Liver (tissue), 9 donors: ENCODE data around the gene NSMF. TPM values are rescaled to one million over a fixed set of nuclear protein-coding genes. Genes with fewer than 3 reads are reported as not detected.

Experiments
- DNase-seq: peaks from one replicate; pipeline ENCODE4 v3.0.0-alpha.2; 2017; ENCODE audit warnings: low spot score
- H3K27ac ChIP-seq, 2 donors: one replicate each; pipeline ENCODE4 v1.7.0; 2013; ENCODE audit warnings: inconsistent platforms in 2 of 2, low read length in 2 of 2, control low read depth in 1 of 2, low read depth in 1 of 2, mild to moderate bottlenecking in 1 of 2
- H3K27me3 ChIP-seq, 4 donors: one replicate each; pipeline versions ENCODE4 v1.6.1 to v1.7.0; 2013; ENCODE audit warnings: low read length in 3 of 4, inconsistent platforms in 1 of 4, mild to moderate bottlenecking in 1 of 4, moderate library complexity in 1 of 4; ENCODE audit not compliant: control insufficient read depth in 4 of 4, insufficient read depth in 4 of 4
- H3K36me3 ChIP-seq, 4 donors: one replicate each; pipeline versions ENCODE4 v1.6.1 to v1.7.0; 2013; ENCODE audit warnings: low read length in 3 of 4, mild to moderate bottlenecking in 3 of 4, low read depth in 1 of 4, moderate library complexity in 1 of 4; ENCODE audit not compliant: control insufficient read depth in 4 of 4, insufficient read depth in 3 of 4
- H3K4me1 ChIP-seq, 4 donors: one replicate each; pipeline versions ENCODE4 v1.6.1 to v1.7.0; 2013; ENCODE audit warnings: low read length in 3 of 4, mild to moderate bottlenecking in 3 of 4, moderate library complexity in 1 of 4; ENCODE audit not compliant: control insufficient read depth in 4 of 4, insufficient read depth in 4 of 4
- H3K4me3 ChIP-seq, 3 donors: one replicate each; pipeline versions ENCODE4 v1.6.1 to v1.7.0; 2013; ENCODE audit warnings: low read length in 3 of 3, control low read depth in 1 of 3, low read depth in 1 of 3, mild to moderate bottlenecking in 1 of 3
- H3K9ac ChIP-seq, 2 donors: one replicate each; pipeline ENCODE4 v1.7.0; 2013; ENCODE audit warnings: low read length in 2 of 2, mild to moderate bottlenecking in 2 of 2, moderate library complexity in 2 of 2, control low read depth in 1 of 2, low read depth in 1 of 2
- H3K9me3 ChIP-seq, 4 donors: one replicate each; pipeline versions ENCODE4 v1.6.1 to v1.7.0; 2013; ENCODE audit warnings: low read length in 3 of 4; ENCODE audit not compliant: control insufficient read depth in 4 of 4
- EGR1 ChIP-seq, 2 donors: IDR thresholded peaks; 2 replicates each; pipeline ENCODE4 v1.6.1; 2016 to 2018; ENCODE audit warnings: antibody characterized with exemption in 2 of 2, low read depth in 2 of 2
- FOXA2 ChIP-seq: IDR thresholded peaks from 2 replicates; pipeline ENCODE4 v1.6.1; 2016; ENCODE audit warnings: antibody characterized with exemption
- HNF4A ChIP-seq, 2 donors: conservative IDR thresholded peaks; 2 replicates each; pipeline ENCODE4 v1.6.1; 2016; ENCODE audit warnings: antibody characterized with exemption in 2 of 2, mild to moderate bottlenecking in 2 of 2
- HNF4G ChIP-seq: IDR thresholded peaks from 2 replicates; pipeline ENCODE4 v1.6.1; 2016; ENCODE audit warnings: antibody characterized with exemption
- JUND ChIP-seq, 2 donors: IDR thresholded peaks; 2 replicates each; pipeline ENCODE4 v1.6.1; 2016; ENCODE audit warnings: antibody characterized with exemption in 2 of 2
- RAD21 ChIP-seq, 2 donors: IDR thresholded peaks; 2 replicates each; pipeline ENCODE4 v1.6.1; 2016; ENCODE audit warnings: antibody characterized with exemption in 2 of 2, mild to moderate bottlenecking in 2 of 2
- RXRA ChIP-seq, 2 donors: IDR thresholded peaks; 2 replicates each; pipeline ENCODE4 v1.6.1; 2017 to 2018; ENCODE audit warnings: antibody characterized with exemption in 2 of 2, mild to moderate bottlenecking in 1 of 2
- SP1 ChIP-seq: IDR thresholded peaks from 2 replicates; pipeline ENCODE4 v1.6.1; 2018; ENCODE audit warnings: antibody characterized with exemption, mild to moderate bottlenecking
- YY1 ChIP-seq: IDR thresholded peaks from 2 replicates; pipeline ENCODE4 v1.6.1; 2016; ENCODE audit warnings: antibody characterized with exemption, mild to moderate bottlenecking
- WGBS: extraction: QIAGEN DNeasy Blood & Tissue Kit; methylation state at CpG from one replicate; pipeline ENCODE4 v1.1.7; 2013; 5-methylcytosine and 5-hydroxymethylcytosine counted together
- polyA plus RNA-seq, 2 donors: library from polyadenylated mRNA; stranded (reverse) in 1 of 2; unstranded in 1 of 2; fragments of 200-250 nt in 1 of 2; fragments of >200 nt in 1 of 2; fragmentation: Nextera tagmentation in 1 of 2; extraction: Ambion mirVana in 1 of 2; gene quantifications; one replicate each; pipeline versions ENCODE4 v1.2.1 to v1.2.3, GENCODE V29; 2013 to 2015
- total RNA-seq, 2 donors: library from RNA; depleted of rRNA; stranded (reverse); fragments of >200 nt; gene quantifications; one replicate each; pipeline ENCODE4 v1.2.3, GENCODE V29; 2014
- TF ChIP-seq, protein P1 (sequence below): IDR thresholded peaks from 2 replicates; pipeline ENCODE4 v1.6.1; 2016; ENCODE audit warnings: antibody characterized with exemption, mild to moderate bottlenecking
- TF ChIP-seq, protein P2 (sequence below): IDR thresholded peaks from 2 replicates; pipeline ENCODE4 v1.6.1; 2016; ENCODE audit warnings: antibody characterized with exemption
- TF ChIP-seq, protein P3 (sequence below): fragments of 150-350 bp; IDR thresholded peaks from 2 replicates; pipeline ENCODE4 v1.5.1; 2017; ENCODE audit warnings: improper control_type of control experiment, low read depth, low read length; ENCODE audit not compliant: missing input control
- donor health status: healthy.
- donor health status: healthy.
- donor health status: healthy.
- donor health status: healthy.
- donor health status: healthy.

Gene NSMF
- total and polyA plus RNA-seq, 4 donors: 1.7 to 13.5 (median 8.7) TPM

DNA sequence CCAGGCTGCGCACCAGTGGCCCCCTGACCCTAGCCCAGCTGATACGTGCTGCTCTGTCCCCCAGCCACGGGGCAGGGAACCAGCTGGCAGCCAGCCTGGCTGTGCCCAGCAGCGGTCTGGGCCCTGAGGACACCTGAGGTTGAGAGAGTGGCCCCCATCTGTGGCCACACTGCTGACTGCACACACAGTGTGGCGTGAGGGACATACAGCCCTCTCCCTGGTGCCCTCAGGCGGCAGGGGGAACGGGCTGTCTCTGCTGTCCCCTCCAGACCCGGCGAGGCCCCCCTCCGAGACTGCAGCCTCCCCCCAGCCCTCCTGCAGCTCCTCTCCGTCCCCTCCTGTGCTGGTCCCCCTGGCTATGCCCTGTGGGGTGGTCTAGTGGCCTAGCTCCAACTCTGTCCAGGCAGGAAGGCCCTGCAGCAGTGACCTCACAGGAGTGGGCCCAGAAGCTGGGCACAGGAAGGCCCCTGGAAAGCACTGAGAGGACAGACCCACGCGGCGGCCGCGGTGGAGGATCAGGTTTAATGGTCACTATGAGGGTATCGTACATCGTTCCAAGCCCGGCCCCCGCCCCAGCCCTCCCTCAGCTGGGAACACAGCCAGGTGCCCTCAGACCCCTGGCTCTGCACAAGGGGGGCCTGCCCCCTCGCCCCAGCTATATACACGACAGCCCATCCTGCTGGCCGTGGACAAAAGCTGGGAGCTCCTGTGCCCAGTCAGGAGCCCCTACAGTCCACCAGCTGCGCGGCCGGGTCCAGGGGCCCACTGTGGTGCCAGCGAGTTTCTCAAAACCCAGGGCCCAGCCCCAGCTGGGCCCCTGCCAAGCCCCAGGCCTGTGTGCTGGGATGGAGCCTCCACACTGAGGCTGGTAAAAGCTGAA, 11.2 kb downstream of the NSMF start:
- Histone ChIP-seq H3K27me3 (no peaks in the 10 kb centered on the region), H3K9me3 (no peaks in the 10 kb centered on the region), H3K4me1 (peaks cover 1 to 12% (median 8%) of the 10 kb centered on the region in 4 donors), H3K9ac (no peak overlapping the region), H3K4me3 (no peak overlapping the region), H3K36me3 (peaks cover 0 to 5% (median 2%) of the 10 kb centered on the region in 4 donors), H3K27ac (no peak overlapping the region)
- DNase-seq: no peak
- TF ChIP-seq SP1: no peak
- no peak for TF ChIP-seq HNF4A (conservative IDR thresholded peaks at IDR 0.05)
- TF ChIP-seq YY1: no peak
- no peak for TF ChIP-seq EGR1 (IDR thresholded peaks at IDR 0.05; ENCODE audit: low read depth in 2 of 2)
- no peak for TF ChIP-seq RXRA (IDR thresholded peaks at IDR 0.05)
- TF ChIP-seq, protein P1, sequence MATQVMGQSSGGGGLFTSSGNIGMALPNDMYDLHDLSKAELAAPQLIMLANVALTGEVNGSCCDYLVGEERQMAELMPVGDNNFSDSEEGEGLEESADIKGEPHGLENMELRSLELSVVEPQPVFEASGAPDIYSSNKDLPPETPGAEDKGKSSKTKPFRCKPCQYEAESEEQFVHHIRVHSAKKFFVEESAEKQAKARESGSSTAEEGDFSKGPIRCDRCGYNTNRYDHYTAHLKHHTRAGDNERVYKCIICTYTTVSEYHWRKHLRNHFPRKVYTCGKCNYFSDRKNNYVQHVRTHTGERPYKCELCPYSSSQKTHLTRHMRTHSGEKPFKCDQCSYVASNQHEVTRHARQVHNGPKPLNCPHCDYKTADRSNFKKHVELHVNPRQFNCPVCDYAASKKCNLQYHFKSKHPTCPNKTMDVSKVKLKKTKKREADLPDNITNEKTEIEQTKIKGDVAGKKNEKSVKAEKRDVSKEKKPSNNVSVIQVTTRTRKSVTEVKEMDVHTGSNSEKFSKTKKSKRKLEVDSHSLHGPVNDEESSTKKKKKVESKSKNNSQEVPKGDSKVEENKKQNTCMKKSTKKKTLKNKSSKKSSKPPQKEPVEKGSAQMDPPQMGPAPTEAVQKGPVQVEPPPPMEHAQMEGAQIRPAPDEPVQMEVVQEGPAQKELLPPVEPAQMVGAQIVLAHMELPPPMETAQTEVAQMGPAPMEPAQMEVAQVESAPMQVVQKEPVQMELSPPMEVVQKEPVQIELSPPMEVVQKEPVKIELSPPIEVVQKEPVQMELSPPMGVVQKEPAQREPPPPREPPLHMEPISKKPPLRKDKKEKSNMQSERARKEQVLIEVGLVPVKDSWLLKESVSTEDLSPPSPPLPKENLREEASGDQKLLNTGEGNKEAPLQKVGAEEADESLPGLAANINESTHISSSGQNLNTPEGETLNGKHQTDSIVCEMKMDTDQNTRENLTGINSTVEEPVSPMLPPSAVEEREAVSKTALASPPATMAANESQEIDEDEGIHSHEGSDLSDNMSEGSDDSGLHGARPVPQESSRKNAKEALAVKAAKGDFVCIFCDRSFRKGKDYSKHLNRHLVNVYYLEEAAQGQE: no peak
- no peak for TF ChIP-seq JUND (IDR thresholded peaks at IDR 0.05)
- TF ChIP-seq, protein P2, sequence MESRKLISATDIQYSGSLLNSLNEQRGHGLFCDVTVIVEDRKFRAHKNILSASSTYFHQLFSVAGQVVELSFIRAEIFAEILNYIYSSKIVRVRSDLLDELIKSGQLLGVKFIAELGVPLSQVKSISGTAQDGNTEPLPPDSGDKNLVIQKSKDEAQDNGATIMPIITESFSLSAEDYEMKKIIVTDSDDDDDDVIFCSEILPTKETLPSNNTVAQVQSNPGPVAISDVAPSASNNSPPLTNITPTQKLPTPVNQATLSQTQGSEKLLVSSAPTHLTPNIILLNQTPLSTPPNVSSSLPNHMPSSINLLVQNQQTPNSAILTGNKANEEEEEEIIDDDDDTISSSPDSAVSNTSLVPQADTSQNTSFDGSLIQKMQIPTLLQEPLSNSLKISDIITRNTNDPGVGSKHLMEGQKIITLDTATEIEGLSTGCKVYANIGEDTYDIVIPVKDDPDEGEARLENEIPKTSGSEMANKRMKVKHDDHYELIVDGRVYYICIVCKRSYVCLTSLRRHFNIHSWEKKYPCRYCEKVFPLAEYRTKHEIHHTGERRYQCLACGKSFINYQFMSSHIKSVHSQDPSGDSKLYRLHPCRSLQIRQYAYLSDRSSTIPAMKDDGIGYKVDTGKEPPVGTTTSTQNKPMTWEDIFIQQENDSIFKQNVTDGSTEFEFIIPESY: no peak
- WGBS: 85% methylated on average over 27 of the region's 27 CpGs

DNA sequence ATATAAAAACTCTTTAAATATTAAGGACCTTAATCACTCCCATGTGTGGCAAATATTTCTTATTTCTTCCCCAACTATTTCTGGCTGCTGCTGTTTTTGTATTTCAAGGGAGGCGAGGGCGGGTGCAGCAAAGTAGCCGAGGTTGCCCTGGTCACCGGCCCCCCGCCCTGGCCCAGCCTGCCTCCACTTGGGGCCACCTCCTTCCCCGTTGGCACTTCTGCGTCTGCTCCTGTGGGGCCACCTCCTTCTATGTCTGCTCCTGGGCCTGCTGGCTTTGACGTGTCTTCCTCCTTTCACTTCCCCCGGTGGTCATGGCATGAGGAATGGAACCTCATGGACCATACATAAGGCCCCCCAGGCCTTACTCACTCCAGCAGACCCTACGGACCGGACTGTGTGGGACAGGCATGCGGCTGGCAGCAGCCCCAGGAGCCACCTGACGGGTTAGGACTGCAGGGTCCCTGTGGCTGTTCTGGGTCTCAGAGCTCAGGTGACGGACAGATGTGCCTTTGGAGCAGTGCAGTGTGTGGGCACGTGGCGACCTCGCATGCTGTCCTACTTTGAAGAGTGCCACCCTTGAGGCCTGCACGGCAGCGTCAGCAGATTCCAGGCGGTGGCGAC, 12.2 kb downstream of the NSMF start:
- H3K36me3 ChIP-seq: peaks cover 0 to 4% (median 2%) of the 10 kb centered on the region in 4 donors
- 87% methylated on average over 21 of the region's 21 CpGs for WGBS
- H3K27ac ChIP-seq: no peak overlapping the region
- no peak for TF ChIP-seq RAD21 (IDR thresholded peaks at IDR 0.05)
- TF ChIP-seq JUND (IDR thresholded peaks at IDR 0.05): no peak
- no peak for TF ChIP-seq YY1
- no peak for TF ChIP-seq HNF4G
- TF ChIP-seq FOXA2: no peak
- TF ChIP-seq, protein P3, sequence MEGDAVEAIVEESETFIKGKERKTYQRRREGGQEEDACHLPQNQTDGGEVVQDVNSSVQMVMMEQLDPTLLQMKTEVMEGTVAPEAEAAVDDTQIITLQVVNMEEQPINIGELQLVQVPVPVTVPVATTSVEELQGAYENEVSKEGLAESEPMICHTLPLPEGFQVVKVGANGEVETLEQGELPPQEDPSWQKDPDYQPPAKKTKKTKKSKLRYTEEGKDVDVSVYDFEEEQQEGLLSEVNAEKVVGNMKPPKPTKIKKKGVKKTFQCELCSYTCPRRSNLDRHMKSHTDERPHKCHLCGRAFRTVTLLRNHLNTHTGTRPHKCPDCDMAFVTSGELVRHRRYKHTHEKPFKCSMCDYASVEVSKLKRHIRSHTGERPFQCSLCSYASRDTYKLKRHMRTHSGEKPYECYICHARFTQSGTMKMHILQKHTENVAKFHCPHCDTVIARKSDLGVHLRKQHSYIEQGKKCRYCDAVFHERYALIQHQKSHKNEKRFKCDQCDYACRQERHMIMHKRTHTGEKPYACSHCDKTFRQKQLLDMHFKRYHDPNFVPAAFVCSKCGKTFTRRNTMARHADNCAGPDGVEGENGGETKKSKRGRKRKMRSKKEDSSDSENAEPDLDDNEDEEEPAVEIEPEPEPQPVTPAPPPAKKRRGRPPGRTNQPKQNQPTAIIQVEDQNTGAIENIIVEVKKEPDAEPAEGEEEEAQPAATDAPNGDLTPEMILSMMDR: no peak
- no peak overlapping the region for H3K9ac ChIP-seq
- no peak for DNase-seq
- no peaks in the 10 kb centered on the region for H3K9me3 ChIP-seq
- H3K27me3 ChIP-seq: no peaks in the 10 kb centered on the region
- H3K4me1 ChIP-seq: peaks cover 1 to 13% (median 11%) of the 10 kb centered on the region in 4 donors
- no peak overlapping the region for H3K4me3 ChIP-seq
